GM12801 (cell line): Measurements from ENCODE around the gene PPP1R9B.

Source experiments
- CTCF ChIP-seq: IDR thresholded peaks from one replicate; pipeline ENCODE4 v1.5.1; 2011; ENCODE audit warnings: control low read depth; ENCODE audit not compliant: insufficient read length; ENCODE audit errors: extremely low read depth

Gene PPP1R9B

GRCh38 chr17:50144845-50145531 is 5.5 kb downstream of the PPP1R9B start:
- no peak for TF ChIP-seq CTCF

GRCh38 chr17:50144355-50144754 is 6.1 kb downstream of the PPP1R9B start:
- no peak for TF ChIP-seq CTCF

GRCh38 chr17:50143461-50144176 is 6.9 kb downstream of the PPP1R9B start:
- no peak for TF ChIP-seq CTCF

- no peak for TF ChIP-seq CTCF
These were observed 8.7 kb downstream of the PPP1R9B start for GRCh38 chr17:50141745-50142110.

GRCh38 chr17:50141026-50141744 is 9.3 kb downstream of the PPP1R9B start:
- TF ChIP-seq CTCF, result no peak

GRCh38 chr17:50139950-50140885 is 10.3 kb downstream of the PPP1R9B start:
- peak; percentile 37 for TF ChIP-seq CTCF
